B cell (primary cell): Measurements from ENCODE around the gene SH3RF3. TPM values are rescaled to one million over a fixed set of nuclear protein-coding genes. Genes with fewer than 3 reads are reported as not detected.

ENCODE experiments used
- ATAC-seq: fragments of 200-7000 bp; cut with Tn5 transposase; one replicate; pipeline ENCODE4 v1.10.0; 2021; ENCODE audit warnings: low read depth, mild to moderate bottlenecking, moderate number of reproducible peaks, moderate library complexity
- CTCF ChIA-PET: fragments of 350-600 bp; sonication (Branson Sonifier 250); formaldehyde crosslinking; loops from one replicate; lab custom pipeline; 2021; ENCODE audit warnings: antibody characterized with exemption, inconsistent platforms; lab: Charles Lee
- POLR2A ChIA-PET: fragments of 350-600 bp; sonication (Branson Sonifier 250); formaldehyde crosslinking; loops from one replicate; lab custom pipeline; 2021; ENCODE audit warnings: antibody characterized with exemption; lab: Charles Lee
- DNase-seq: peaks from one replicate; pipeline ENCODE4 v3.0.0; 2013
- H2AFZ ChIP-seq: 2 replicates; pipeline ENCODE4 v1.6.1; 2012; ENCODE audit warnings: mild to moderate bottlenecking, low read depth, low read length; ENCODE audit not compliant: insufficient read depth, poor library complexity, severe bottlenecking
- H3K27ac ChIP-seq, 2 donors: 1 replicate in 1 of 2; 2 replicates in 1 of 2; pipeline ENCODE4 v1.5.1; 2012 to 2013; ENCODE audit warnings: low read length in 2 of 2, mild to moderate bottlenecking in 2 of 2, moderate library complexity in 1 of 2
- H3K27me3 ChIP-seq, 4 experiments: fragments of 200-600 bp in 1 of 4; sonication (generic) in 1 of 4; replicated peaks in 1 of 4; 1 replicate in 2 of 4; 2 replicates in 2 of 4; pipeline versions ENCODE4 v1.6.1 to v1.7.0; 2013 to 2016; ENCODE audit warnings: low read length in 3 of 4, mild to moderate bottlenecking in 2 of 4, mixed read lengths in 1 of 4, moderate library complexity in 1 of 4; ENCODE audit not compliant: insufficient read depth in 4 of 4, control insufficient read depth in 3 of 4; ENCODE audit errors: control extremely low read depth in 1 of 4
- H3K36me3 ChIP-seq, 2 experiments: replicated peaks in 1 of 2; 1 replicate in 1 of 2; 2 replicates in 1 of 2; pipeline versions ENCODE4 v1.6.1 to v1.7.1; 2013; ENCODE audit warnings: low read length in 1 of 2; ENCODE audit not compliant: insufficient read depth in 2 of 2, control insufficient read depth in 1 of 2; ENCODE audit errors: control extremely low read depth in 1 of 2, extremely low read depth in 1 of 2
- H3K4me1 ChIP-seq, 2 donors: fragments of 200-600 bp in 1 of 2; sonication (generic) in 1 of 2; 1 replicate in 1 of 2; 2 replicates in 1 of 2; pipeline versions ENCODE4 v1.5.1 to v1.6.1; 2013 to 2017; ENCODE audit warnings: low read length in 2 of 2; ENCODE audit not compliant: control insufficient read depth in 2 of 2, insufficient read depth in 2 of 2
- H3K4me2 ChIP-seq: replicated peaks from 2 replicates; pipeline ENCODE3; 2012; ENCODE audit warnings: mild to moderate bottlenecking, low read depth, low read length; ENCODE audit not compliant: poor library complexity, severe bottlenecking
- H3K4me3 ChIP-seq, 5 experiments: fragments of 200-600 bp in 1 of 5; sonication (generic) in 1 of 5; 1 replicate in 3 of 5; 2 replicates in 2 of 5; pipeline versions ENCODE4 v1.5.1 to v1.7.0; 2011 to 2016; ENCODE audit warnings: low read length in 4 of 5, mild to moderate bottlenecking in 4 of 5, low read depth in 2 of 5, control low read depth in 1 of 5, moderate library complexity in 1 of 5; ENCODE audit not compliant: insufficient read depth in 1 of 5; ENCODE audit errors: control extremely low read depth in 1 of 5, extremely low read depth in 1 of 5
- H3K79me2 ChIP-seq: fragments of 200-600 bp; sonication (generic); one replicate; pipeline ENCODE4 v1.6.0; 2016; ENCODE audit warnings: low read length; ENCODE audit not compliant: control insufficient read depth, insufficient read depth
- H3K9ac ChIP-seq: fragments of 200-600 bp; sonication (generic); 2 replicates; pipeline ENCODE4 v1.6.1; 2017; ENCODE audit warnings: mild to moderate bottlenecking, low read length, moderate library complexity
- H3K9me3 ChIP-seq, 3 donors: one replicate each; pipeline versions ENCODE4 v1.6.1 to v1.7.1; 2013; ENCODE audit warnings: low read length in 2 of 3; ENCODE audit not compliant: control insufficient read depth in 2 of 3, insufficient read depth in 1 of 3; ENCODE audit errors: control extremely low read depth in 1 of 3
- H4K20me1 ChIP-seq: 2 replicates; pipeline ENCODE4 v1.6.0; 2012; ENCODE audit warnings: mild to moderate bottlenecking, low read length; ENCODE audit not compliant: insufficient read depth, control insufficient read depth, poor library complexity, severe bottlenecking
- H3K27ac Mint-ChIP-seq: one replicate; pipeline ENCODE4 v1.8.0; 2021; ENCODE audit warnings: mixed read lengths
- H3K27me3 Mint-ChIP-seq: one replicate; pipeline ENCODE4 v1.8.0; 2021; ENCODE audit warnings: mixed read lengths
- H3K4me1 Mint-ChIP-seq: one replicate; pipeline ENCODE4 v1.8.0; 2021; ENCODE audit warnings: mixed read lengths
- H3K4me3 Mint-ChIP-seq: one replicate; pipeline ENCODE4 v1.8.0; 2021; ENCODE audit warnings: mixed read lengths
- H3K9me3 Mint-ChIP-seq: one replicate; pipeline ENCODE4 v1.8.0; 2022; ENCODE audit warnings: mixed read lengths; ENCODE audit not compliant: insufficient read depth
- EZH2 ChIP-seq: IDR thresholded peaks from 2 replicates; pipeline ENCODE4 v1.6.1; 2012; ENCODE audit warnings: borderline replicate concordance, low read depth, mild to moderate bottlenecking, moderate library complexity, low read length; ENCODE audit not compliant: insufficient read depth, poor library complexity, severe bottlenecking
- WGBS: methylation state at CpG from one replicate; pipeline ENCODE4 v1.1.5; 2013; ENCODE audit warnings: missing lambda C conversion rate; ENCODE audit not compliant: insufficient coverage; 5-methylcytosine and 5-hydroxymethylcytosine counted together
- intact Hi-C: fragments of 100-400 bp; cut with micrococcal nuclease; formaldehyde crosslinking; loops from one replicate; pipeline ENCODE4 v1.10.0; 2022
- polyA plus RNA-seq: library from polyadenylated mRNA; depleted of rRNA; stranded (reverse); fragments of >200 nt; gene quantifications from 2 replicates; pipeline ENCODE4 v1.2.3, GENCODE V29; 2012
- total RNA-seq, 2 donors: library from RNA; stranded (reverse); fragments of 120-200 nt in 1 of 2; gene quantifications; 1 replicate in 1 of 2; 2 replicates in 1 of 2; pipeline versions ENCODE4 v1.2.3 to v1.2.4, GENCODE V29; 2013 to 2022
- TF ChIP-seq, protein P1 (sequence below): fragments of 200-600 bp; IDR thresholded peaks from one replicate; pipeline ENCODE4 v1.8.0; 2022; ENCODE audit warnings: antibody characterized with exemption, mild to moderate bottlenecking

SH3RF3 gene
- total and polyA plus RNA-seq, 2 donors (not counting 1 experiment from before 2014, with no cell fraction given) = 0.07 to 1.2 TPM

GRCh38 chr2:109170645-109171044, 41.6 kb downstream of the SH3RF3 start:
- Mint-ChIP-seq H3K9me3 (peaks cover 2% of the 10 kb centered on the region), H3K27me3 (peaks cover 5% of the 10 kb centered on the region), H3K4me3 (no peak overlapping the region), H3K27ac (no peak overlapping the region), H3K4me1 (peaks cover 7% of the 10 kb centered on the region)
- no peak overlapping the region for H3K4me2 ChIP-seq
- ATAC-seq = no peak
- H3K9me3 ChIP-seq = peaks cover 0 to 21% (median 0%) of the 10 kb centered on the region in 3 donors
- ChIA-PET CTCF (no interaction called here), POLR2A (no interaction called here)
- H2AFZ ChIP-seq = no peak overlapping the region
- no peak overlapping the region for H3K4me3 ChIP-seq
- H3K27me3 ChIP-seq = no peaks in the 10 kb centered on the region
- DNase-seq = no peak
- H3K4me1 ChIP-seq = peaks cover 0 to 6% of the 10 kb centered on the region in 2 donors
- H4K20me1 ChIP-seq = no peaks in the 10 kb centered on the region
- H3K9ac ChIP-seq = no peak overlapping the region
- no peaks in the 10 kb centered on the region for H3K79me2 ChIP-seq
- no peak for TF ChIP-seq EZH2
- TF ChIP-seq, protein P1, sequence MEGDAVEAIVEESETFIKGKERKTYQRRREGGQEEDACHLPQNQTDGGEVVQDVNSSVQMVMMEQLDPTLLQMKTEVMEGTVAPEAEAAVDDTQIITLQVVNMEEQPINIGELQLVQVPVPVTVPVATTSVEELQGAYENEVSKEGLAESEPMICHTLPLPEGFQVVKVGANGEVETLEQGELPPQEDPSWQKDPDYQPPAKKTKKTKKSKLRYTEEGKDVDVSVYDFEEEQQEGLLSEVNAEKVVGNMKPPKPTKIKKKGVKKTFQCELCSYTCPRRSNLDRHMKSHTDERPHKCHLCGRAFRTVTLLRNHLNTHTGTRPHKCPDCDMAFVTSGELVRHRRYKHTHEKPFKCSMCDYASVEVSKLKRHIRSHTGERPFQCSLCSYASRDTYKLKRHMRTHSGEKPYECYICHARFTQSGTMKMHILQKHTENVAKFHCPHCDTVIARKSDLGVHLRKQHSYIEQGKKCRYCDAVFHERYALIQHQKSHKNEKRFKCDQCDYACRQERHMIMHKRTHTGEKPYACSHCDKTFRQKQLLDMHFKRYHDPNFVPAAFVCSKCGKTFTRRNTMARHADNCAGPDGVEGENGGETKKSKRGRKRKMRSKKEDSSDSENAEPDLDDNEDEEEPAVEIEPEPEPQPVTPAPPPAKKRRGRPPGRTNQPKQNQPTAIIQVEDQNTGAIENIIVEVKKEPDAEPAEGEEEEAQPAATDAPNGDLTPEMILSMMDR = no peak
- H3K36me3 ChIP-seq = no peaks in the 10 kb centered on the region
- 95% methylated on average over 5 of the region's 6 CpGs for WGBS
- no peak overlapping the region for H3K27ac ChIP-seq
- intact Hi-C loops = no loop called here

GRCh38 chr2:109171444-109172334, 42.7 kb downstream of the SH3RF3 start:
- no peak overlapping the region for H3K9ac ChIP-seq
- no peak overlapping the region for H3K27ac ChIP-seq
- CTCF ChIA-PET = no interaction called here
- H3K79me2 ChIP-seq = no peaks in the 10 kb centered on the region
- H3K9me3 ChIP-seq = peaks cover 0 to 18% (median 0%) of the 10 kb centered on the region in 3 donors
- H4K20me1 ChIP-seq = no peaks in the 10 kb centered on the region
- ATAC-seq (no peak), DNase-seq (no peak)
- WGBS = 72% methylated on average over 33 of the region's 36 CpGs
- Mint-ChIP-seq H3K27me3 (peaks cover 6% of the 10 kb centered on the region), H3K27ac (no peak overlapping the region), H3K4me3 (no peak overlapping the region), H3K9me3 (peaks cover 2% of the 10 kb centered on the region), H3K4me1 (peaks cover 7% of the 10 kb centered on the region)
- no peaks in the 10 kb centered on the region for H3K27me3 ChIP-seq
- H2AFZ ChIP-seq = no peak overlapping the region
- no peak overlapping the region for H3K4me3 ChIP-seq
- POLR2A ChIA-PET = no interaction called here
- H3K36me3 ChIP-seq = no peaks in the 10 kb centered on the region
- intact Hi-C loops = no loop called here
- TF ChIP-seq EZH2 = no peak
- TF ChIP-seq, protein P1 = no peak
- H3K4me2 ChIP-seq = no peak overlapping the region
- peaks cover 0 to 6% of the 10 kb centered on the region in 2 donors for H3K4me1 ChIP-seq
